ENCODE measurements around the gene ETV7.

Gene ETV7

GRCh38 chr6:36331381-36331780, 56.1 kb downstream of the ETV7 start:
- no CpG with 5 or more reads among the region's 6 CpGs for WGBS (ENCODE audit: extremely low coverage, insufficient coverage, low lambda C conversion rate)
- Histone ChIP-seq H2BK5ac (ENCODE audit: low read length) (no peak overlapping the region), H3K4me3 (ENCODE audit: low read length) (no peak overlapping the region), H2AK5ac (ENCODE audit: low read length) (no peak overlapping the region), H3K4me1 (ENCODE audit: control insufficient read depth, low read depth, low read length) (peaks cover 2% of the 10 kb centered on the region), H4K8ac (ENCODE audit: low read depth, low read length) (no peak overlapping the region), H2BK120ac (ENCODE audit: low read depth, low read length) (no peak overlapping the region), H3K56ac (ENCODE audit: low read length) (no peak overlapping the region), H3K79me2 (ENCODE audit: control insufficient read depth, insufficient read depth, low read length) (no peaks in the 10 kb centered on the region), H3K36me3 (ENCODE audit: control insufficient read depth, insufficient read depth, low read length) (no peaks in the 10 kb centered on the region), H3K27me3 (ENCODE audit: insufficient read depth, low read length, poor library complexity) (no peaks in the 10 kb centered on the region), H3K4me2 (ENCODE audit: low read length) (no peak overlapping the region), H2BK15ac (replicated peaks; ENCODE audit: low read depth) (no peak overlapping the region), H4K5ac (ENCODE audit: low read length) (no peak overlapping the region), H3K79me1 (ENCODE audit: low read length) (no peaks in the 10 kb centered on the region), H3K18ac (ENCODE audit: low read length) (no peak overlapping the region), H3K23ac (ENCODE audit: low read length) (no peak overlapping the region), H3K4ac (ENCODE audit: low read depth, low read length) (no peak overlapping the region), H3K27ac (ENCODE audit: low read depth, low read length) (no peak overlapping the region), H3K9ac (ENCODE audit: low read length) (no peak overlapping the region)
- no peak for DNase-seq

DNA sequence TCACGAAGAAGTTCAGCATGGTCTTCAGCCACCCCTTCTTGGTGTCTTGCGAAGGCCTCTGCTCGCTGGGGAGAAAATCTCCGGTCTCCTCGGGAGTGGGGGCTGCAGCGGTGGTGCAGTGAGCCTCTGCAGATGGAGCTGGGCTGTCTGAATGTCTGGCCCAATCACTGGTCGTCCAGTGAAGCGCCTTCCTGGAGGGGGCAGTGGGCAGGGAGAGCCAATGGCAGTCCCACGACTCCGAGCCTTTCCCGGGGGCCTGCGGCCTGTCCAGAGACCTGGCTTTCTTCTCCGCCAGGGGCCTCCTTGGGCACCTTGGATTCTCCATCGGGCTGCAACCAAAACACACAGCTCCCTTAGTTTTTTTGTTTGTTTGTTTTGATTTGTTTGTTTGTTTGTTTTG, 57.1 kb downstream of the ETV7 start:
- Histone ChIP-seq H4K8ac (ENCODE audit: low read depth, low read length) (no peak overlapping the region), H3K56ac (ENCODE audit: low read length) (peak overlapping the region; percentile 42), H2BK5ac (ENCODE audit: low read length) (no peak overlapping the region), H3K79me2 (ENCODE audit: control insufficient read depth, insufficient read depth, low read length) (no peaks in the 10 kb centered on the region), H3K27ac (ENCODE audit: low read depth, low read length) (no peak overlapping the region), H3K27me3 (ENCODE audit: insufficient read depth, low read length, poor library complexity) (no peaks in the 10 kb centered on the region), H3K4me3 (ENCODE audit: low read length) (no peak overlapping the region), H2AK5ac (ENCODE audit: low read length) (no peak overlapping the region), H3K4me1 (ENCODE audit: control insufficient read depth, low read depth, low read length) (peaks cover 2% of the 10 kb centered on the region), H3K36me3 (ENCODE audit: control insufficient read depth, insufficient read depth, low read length) (no peaks in the 10 kb centered on the region), H3K23ac (ENCODE audit: low read length) (no peak overlapping the region), H3K4ac (ENCODE audit: low read depth, low read length) (no peak overlapping the region), H3K9ac (ENCODE audit: low read length) (no peak overlapping the region), H3K79me1 (ENCODE audit: low read length) (no peaks in the 10 kb centered on the region), H2BK15ac (replicated peaks; ENCODE audit: low read depth) (no peak overlapping the region), H3K4me2 (ENCODE audit: low read length) (no peak overlapping the region), H3K18ac (ENCODE audit: low read length) (no peak overlapping the region), H2BK120ac (ENCODE audit: low read depth, low read length) (no peak overlapping the region), H4K5ac (ENCODE audit: low read length) (no peak overlapping the region)
- WGBS (ENCODE audit: extremely low coverage, insufficient coverage, low lambda C conversion rate) = no CpG with 5 or more reads among the region's 14 CpGs
- no peak for DNase-seq

- no peak overlapping the region for H2AK5ac ChIP-seq (ENCODE audit: low read length)
- no peak overlapping the region for H3K18ac ChIP-seq (ENCODE audit: low read length)
- H3K56ac ChIP-seq (ENCODE audit: low read length) = peak overlapping the region; percentile 42
- H3K23ac ChIP-seq (ENCODE audit: low read length) = no peak overlapping the region
- no peaks in the 10 kb centered on the region for H3K79me2 ChIP-seq (ENCODE audit: control insufficient read depth, insufficient read depth, low read length)
- no peaks in the 10 kb centered on the region for H3K36me3 ChIP-seq (ENCODE audit: control insufficient read depth, insufficient read depth, low read length)
- H3K4me1 ChIP-seq (ENCODE audit: control insufficient read depth, low read depth, low read length) = peaks cover 2% of the 10 kb centered on the region
- H3K79me1 ChIP-seq (ENCODE audit: low read length) = no peaks in the 10 kb centered on the region
- no peak overlapping the region for H3K4me3 ChIP-seq (ENCODE audit: low read length)
- WGBS (ENCODE audit: extremely low coverage, insufficient coverage, low lambda C conversion rate) = no CpG with 5 or more reads among the region's 14 CpGs
- no peak overlapping the region for H4K8ac ChIP-seq (ENCODE audit: low read depth, low read length)
- H4K5ac ChIP-seq (ENCODE audit: low read length) = no peak overlapping the region
- no peak overlapping the region for H2BK15ac ChIP-seq (replicated peaks; ENCODE audit: low read depth)
- H2BK5ac ChIP-seq (ENCODE audit: low read length) = no peak overlapping the region
- no peak overlapping the region for H3K4me2 ChIP-seq (ENCODE audit: low read length)
- H3K9ac ChIP-seq (ENCODE audit: low read length) = no peak overlapping the region
- H3K4ac ChIP-seq (ENCODE audit: low read depth, low read length) = no peak overlapping the region
- no peak overlapping the region for H3K27ac ChIP-seq (ENCODE audit: low read depth, low read length)
- no peak overlapping the region for H2BK120ac ChIP-seq (ENCODE audit: low read depth, low read length)
- DNase-seq = peak; percentile 66
- no peaks in the 10 kb centered on the region for H3K27me3 ChIP-seq (ENCODE audit: insufficient read depth, low read length, poor library complexity)
These were observed 57.6 kb downstream of the ETV7 start for GRCh38 chr6:36329798-36330291.

DNA sequence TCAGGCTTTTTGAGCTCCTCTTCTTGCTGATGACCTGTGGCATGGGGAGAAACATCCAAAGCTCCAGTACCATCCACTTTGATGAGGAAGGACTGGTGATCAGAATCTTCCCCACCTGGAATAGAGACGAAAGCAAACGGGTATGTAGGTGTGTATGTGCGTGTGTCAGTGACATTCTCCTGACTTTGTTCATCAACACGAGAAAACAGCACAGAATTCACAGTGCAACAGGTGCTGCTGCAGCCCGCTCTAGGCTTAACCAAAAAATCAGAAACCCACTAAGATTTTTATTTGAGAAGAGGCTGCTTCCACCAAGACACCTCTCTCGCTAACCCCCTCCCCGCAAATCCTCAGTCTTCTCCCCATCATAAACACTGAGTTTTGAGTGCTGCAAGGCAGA, 58.9 kb downstream of the ETV7 start:
- Histone ChIP-seq H3K79me1 (ENCODE audit: low read length) (no peaks in the 10 kb centered on the region), H3K4me3 (ENCODE audit: low read length) (no peak overlapping the region), H3K36me3 (ENCODE audit: control insufficient read depth, insufficient read depth, low read length) (no peaks in the 10 kb centered on the region), H2BK15ac (replicated peaks; ENCODE audit: low read depth) (no peak overlapping the region), H3K27me3 (ENCODE audit: insufficient read depth, low read length, poor library complexity) (no peaks in the 10 kb centered on the region), H4K8ac (ENCODE audit: low read depth, low read length) (no peak overlapping the region), H3K56ac (ENCODE audit: low read length) (no peak overlapping the region), H2AK5ac (ENCODE audit: low read length) (no peak overlapping the region), H3K4ac (ENCODE audit: low read depth, low read length) (no peak overlapping the region), H3K23ac (ENCODE audit: low read length) (no peak overlapping the region), H4K5ac (ENCODE audit: low read length) (no peak overlapping the region), H3K27ac (ENCODE audit: low read depth, low read length) (no peak overlapping the region), H3K9ac (ENCODE audit: low read length) (no peak overlapping the region), H2BK5ac (ENCODE audit: low read length) (no peak overlapping the region), H3K18ac (ENCODE audit: low read length) (no peak overlapping the region), H3K4me2 (ENCODE audit: low read length) (no peak overlapping the region), H3K4me1 (ENCODE audit: control insufficient read depth, low read depth, low read length) (peaks cover 2% of the 10 kb centered on the region), H3K79me2 (ENCODE audit: control insufficient read depth, insufficient read depth, low read length) (no peaks in the 10 kb centered on the region), H2BK120ac (ENCODE audit: low read depth, low read length) (no peak overlapping the region)
- no CpG with 5 or more reads among the region's 7 CpGs for whole genome bisulfite sequencing (ENCODE audit: extremely low coverage, insufficient coverage, low lambda C conversion rate)
- no peak for DNase-seq

DNA sequence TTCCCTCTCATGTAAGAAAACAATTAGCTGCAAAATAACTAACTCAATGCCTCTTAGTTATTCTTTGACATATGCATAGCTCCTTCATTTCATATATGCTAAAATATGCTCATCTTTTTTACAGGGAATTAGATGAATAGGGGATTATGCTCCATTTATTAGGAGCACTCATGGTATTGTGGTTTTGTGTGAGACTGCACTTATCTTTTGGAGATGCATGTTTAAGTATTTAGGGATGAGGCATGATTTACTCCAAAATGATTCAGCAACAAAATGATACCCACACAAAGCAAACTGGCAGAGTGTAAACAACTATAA, 59.6 kb downstream of the ETV7 start:
- Histone ChIP-seq H2BK15ac (replicated peaks; ENCODE audit: low read depth) (no peak overlapping the region), H2AK5ac (ENCODE audit: low read length) (no peak overlapping the region), H3K18ac (ENCODE audit: low read length) (no peak overlapping the region), H4K5ac (ENCODE audit: low read length) (no peak overlapping the region), H3K4ac (ENCODE audit: low read depth, low read length) (no peak overlapping the region), H3K56ac (ENCODE audit: low read length) (no peak overlapping the region), H3K4me3 (ENCODE audit: low read length) (no peak overlapping the region), H3K23ac (ENCODE audit: low read length) (no peak overlapping the region), H2BK120ac (ENCODE audit: low read depth, low read length) (no peak overlapping the region), H3K79me2 (ENCODE audit: control insufficient read depth, insufficient read depth, low read length) (no peaks in the 10 kb centered on the region), H2BK5ac (ENCODE audit: low read length) (no peak overlapping the region), H4K8ac (ENCODE audit: low read depth, low read length) (no peak overlapping the region), H3K79me1 (ENCODE audit: low read length) (no peaks in the 10 kb centered on the region), H3K27me3 (ENCODE audit: insufficient read depth, low read length, poor library complexity) (no peaks in the 10 kb centered on the region), H3K36me3 (ENCODE audit: control insufficient read depth, insufficient read depth, low read length) (no peaks in the 10 kb centered on the region), H3K4me2 (ENCODE audit: low read length) (no peak overlapping the region), H3K27ac (ENCODE audit: low read depth, low read length) (no peak overlapping the region), H3K4me1 (ENCODE audit: control insufficient read depth, low read depth, low read length) (peaks cover 2% of the 10 kb centered on the region), H3K9ac (ENCODE audit: low read length) (no peak overlapping the region)
- DNase-seq = no peak

DNA sequence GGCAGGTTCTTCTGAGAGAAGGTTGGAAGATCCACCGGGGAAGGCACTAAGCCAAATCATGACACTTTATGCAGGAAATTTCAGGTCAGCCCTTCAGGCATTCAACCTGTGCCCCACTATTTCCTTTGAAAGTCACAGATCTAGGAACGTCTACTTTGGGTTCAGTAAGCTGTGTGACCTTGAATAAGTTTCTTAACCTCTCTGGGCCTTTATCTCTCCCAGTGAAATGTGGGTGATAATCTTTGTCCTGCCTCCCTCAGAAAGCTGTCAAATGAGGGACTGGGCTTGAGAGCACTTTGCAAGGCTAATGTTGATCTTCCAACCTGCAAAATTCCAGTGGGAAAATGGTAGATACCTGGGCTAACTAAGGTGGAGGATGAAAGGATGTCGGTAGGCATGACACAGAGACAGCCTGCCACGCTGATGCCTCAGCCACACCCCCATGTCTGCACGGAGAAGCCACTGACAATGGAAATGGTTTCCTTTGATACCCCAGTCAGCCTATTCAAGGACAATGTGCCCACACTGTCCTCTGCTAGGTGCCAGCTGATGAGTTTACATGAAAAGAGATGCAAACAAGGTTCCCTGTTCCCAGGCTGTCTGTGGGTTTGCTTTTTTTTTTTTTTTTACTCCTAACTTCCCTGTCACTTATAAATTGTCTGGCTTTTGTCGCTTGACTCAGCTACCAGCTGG, 60.1 kb downstream of the ETV7 start:
- H4K8ac ChIP-seq (ENCODE audit: low read depth, low read length) = no peak overlapping the region
- no peak overlapping the region for H3K18ac ChIP-seq (ENCODE audit: low read length)
- no peak for DNase-seq
- H3K4me3 ChIP-seq (ENCODE audit: low read length) = no peak overlapping the region
- no peak overlapping the region for H2AK5ac ChIP-seq (ENCODE audit: low read length)
- H4K5ac ChIP-seq (ENCODE audit: low read length) = no peak overlapping the region
- H3K36me3 ChIP-seq (ENCODE audit: control insufficient read depth, insufficient read depth, low read length) = no peaks in the 10 kb centered on the region
- no peak overlapping the region for H3K4me2 ChIP-seq (ENCODE audit: low read length)
- H3K9ac ChIP-seq (ENCODE audit: low read length) = no peak overlapping the region
- H3K27ac ChIP-seq (ENCODE audit: low read depth, low read length) = no peak overlapping the region
- H3K79me2 ChIP-seq (ENCODE audit: control insufficient read depth, insufficient read depth, low read length) = no peaks in the 10 kb centered on the region
- H2BK5ac ChIP-seq (ENCODE audit: low read length) = no peak overlapping the region
- peaks cover 2% of the 10 kb centered on the region for H3K4me1 ChIP-seq (ENCODE audit: control insufficient read depth, low read depth, low read length)
- H3K27me3 ChIP-seq (ENCODE audit: insufficient read depth, low read length, poor library complexity) = no peaks in the 10 kb centered on the region
- no peak overlapping the region for H2BK15ac ChIP-seq (replicated peaks; ENCODE audit: low read depth)
- H3K4ac ChIP-seq (ENCODE audit: low read depth, low read length) = no peak overlapping the region
- no CpG with 5 or more reads among the region's 6 CpGs for WGBS (ENCODE audit: extremely low coverage, insufficient coverage, low lambda C conversion rate)
- no peak overlapping the region for H2BK120ac ChIP-seq (ENCODE audit: low read depth, low read length)
- no peak overlapping the region for H3K23ac ChIP-seq (ENCODE audit: low read length)
- no peak overlapping the region for H3K56ac ChIP-seq (ENCODE audit: low read length)
- H3K79me1 ChIP-seq (ENCODE audit: low read length) = no peaks in the 10 kb centered on the region

Data from mesendoderm (in vitro differentiated cells).